Stimulated activated CD4-positive, alpha-beta T cell treated with anti-CD3 and anti-CD28 coated beads, TNF-alpha, amount 100 ng/mL, for 24 hours (primary cell): Measurements from ENCODE around the gene MAEA.

Experiments used
- DNase-seq, 3 experiments: peaks; one replicate each; pipeline ENCODE4 v3.0.0-alpha.2; 2020; ENCODE audit warnings: low read depth in 3 of 3

The MAEA gene

DNA sequence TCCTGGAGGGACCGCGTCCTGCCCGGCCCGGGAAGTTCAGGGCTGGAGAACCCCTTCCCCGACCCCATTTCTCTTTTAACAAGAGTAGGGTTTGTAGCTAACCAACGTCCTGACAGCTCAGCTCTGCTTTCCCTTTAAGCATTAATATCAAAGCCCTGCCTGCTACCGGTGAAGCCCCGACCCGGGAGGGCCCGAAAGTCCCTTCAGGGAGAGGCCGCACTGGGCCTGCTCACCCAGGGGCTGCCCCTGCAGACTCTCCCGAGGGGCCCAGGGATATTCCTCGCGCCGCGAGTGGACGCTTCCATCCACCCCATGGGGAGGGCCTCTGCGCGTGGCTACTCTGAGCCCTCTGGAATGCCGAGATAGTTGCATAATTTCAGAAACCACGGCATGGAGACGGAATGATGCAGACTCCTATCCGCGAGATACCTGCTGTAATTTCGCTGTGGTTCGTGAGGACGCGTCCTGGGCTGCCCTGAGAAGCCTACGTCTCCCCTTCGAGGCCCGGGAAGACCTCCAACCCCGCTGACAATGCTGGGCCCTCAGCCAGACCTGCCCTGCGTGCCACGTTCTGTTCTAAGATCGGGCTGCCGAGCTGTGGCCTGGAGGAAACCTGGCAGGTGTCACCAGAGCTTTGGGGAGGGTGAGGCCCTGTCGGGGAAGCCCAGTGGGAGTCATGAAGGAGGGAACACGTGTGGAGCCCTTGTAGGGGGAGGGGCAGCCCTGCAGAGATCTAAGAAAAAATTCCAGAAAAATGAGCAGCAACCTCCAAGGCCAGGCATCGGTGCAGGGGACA is 39.8 kb upstream of the MAEA start:
- DNase-seq: peak in 1 of 3 experiments; percentile 19

DNA sequence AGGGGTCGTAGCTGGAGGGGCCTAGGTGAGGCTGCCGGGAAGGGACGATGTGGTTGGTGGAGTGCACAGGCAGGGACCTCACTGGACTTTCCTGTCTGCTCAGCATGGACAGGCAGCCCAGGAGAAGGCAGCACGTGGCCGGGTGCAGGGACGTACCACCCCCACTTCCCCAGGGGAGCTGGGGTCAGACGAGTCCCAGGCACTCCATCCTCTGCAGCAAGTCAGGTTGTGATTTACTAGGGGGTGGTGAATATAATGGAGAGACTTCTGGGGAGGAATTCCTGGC is 39.2 kb upstream of the MAEA start:
- no peak for DNase-seq

DNA sequence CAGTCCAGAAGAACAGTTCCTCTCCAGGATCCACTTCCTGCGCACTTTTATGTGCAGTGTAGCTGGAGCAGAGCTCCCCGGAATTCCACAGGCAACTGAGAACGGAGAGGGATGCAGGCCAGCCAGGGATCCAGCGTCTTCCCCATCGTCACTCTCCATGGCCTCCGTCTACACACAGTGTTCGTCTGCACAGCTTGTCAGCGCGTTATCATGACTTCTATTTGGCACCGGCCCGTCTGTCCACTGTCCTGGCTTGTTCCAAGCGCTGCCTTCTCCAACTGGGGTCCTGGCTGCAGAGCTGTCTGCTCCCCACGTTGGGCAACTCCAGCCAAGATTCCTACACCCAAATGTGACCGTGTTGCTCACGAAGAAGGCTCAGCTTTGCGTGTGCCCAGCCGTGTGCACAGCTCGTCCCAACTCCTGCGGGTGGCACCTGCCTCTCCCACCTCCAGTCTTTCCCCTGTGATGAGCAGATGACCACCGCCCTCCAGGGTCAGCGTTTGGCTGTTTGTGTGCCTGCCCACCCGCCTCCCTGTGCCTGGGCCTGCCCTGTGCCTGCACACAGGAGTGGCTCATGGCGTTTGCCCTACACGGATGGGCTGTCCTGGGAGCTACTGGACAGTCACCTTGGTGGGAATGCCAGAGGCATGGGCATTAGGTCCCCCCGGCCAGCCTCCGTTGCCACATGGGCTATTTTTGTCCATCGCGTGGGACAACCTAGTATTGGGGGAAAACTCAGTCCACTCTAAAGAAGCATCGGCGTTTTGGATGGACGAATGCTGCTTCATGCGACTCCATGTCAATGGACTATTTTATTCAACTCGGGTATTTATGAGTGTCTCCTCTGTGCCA is 38.5 kb upstream of the MAEA start:
- DNase-seq: no peak

DNA sequence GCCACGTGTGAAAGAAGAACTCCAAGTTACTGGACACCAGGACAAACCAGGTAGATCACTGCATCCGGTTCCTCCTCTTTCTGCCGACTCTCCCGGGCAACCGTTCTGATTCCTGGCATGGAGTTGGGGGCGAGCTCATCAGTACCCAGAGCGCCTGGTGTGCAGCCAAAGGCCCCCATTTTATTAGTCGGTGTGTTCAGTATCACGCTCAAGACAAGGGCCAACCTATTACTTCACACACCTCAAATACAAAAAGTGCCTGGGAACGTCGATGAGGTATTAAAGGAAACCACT is 38.0 kb upstream of the MAEA start:
- DNase-seq: no peak

DNA sequence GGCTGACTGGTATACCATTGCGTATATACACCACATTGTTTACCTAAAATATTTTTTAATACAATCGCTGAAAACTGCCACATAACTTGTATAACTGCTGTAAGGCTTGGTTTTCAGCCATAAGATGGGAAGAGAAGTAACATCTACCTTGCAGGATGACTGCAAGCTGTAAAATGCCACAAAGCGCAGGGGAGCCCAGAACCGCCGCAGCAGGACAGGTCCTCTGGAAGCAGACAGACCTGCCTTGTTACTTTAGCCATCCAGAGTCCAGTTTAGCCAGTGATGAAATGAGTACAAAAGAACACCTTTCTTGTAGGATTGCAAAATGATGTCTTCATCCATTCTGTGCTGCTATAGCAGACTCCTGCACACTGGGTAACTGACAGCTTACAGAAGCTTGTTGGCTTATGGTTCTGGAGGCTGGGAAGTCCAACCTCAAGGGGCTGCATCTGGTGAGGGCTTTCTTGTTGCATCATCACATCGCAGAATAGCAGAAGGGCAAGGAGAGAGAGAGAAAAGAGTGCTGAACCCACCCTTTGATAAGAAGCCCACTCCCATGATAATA is 36.7 kb upstream of the MAEA start:
- DNase-seq: no peak

DNA sequence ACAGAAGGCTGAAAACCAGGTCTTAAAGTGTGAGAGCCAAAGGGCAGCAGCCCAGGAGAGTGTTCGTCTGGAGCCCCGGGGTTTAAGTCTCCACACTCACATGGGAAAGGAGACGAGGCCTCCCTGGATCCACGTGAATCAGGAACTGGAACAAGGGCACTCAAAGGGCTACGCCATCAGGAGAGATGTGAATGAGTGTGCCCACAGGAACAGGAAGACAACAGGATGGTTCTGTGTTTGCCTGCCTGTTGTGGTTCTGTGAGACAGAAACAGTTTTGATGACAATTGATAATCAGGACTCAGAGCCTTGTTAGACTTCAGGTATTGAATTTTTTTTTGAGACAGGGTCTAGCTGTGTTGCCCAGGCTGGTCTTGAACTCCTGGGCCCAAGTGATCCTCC is 35.9 kb upstream of the MAEA start:
- no peak for DNase-seq

DNA sequence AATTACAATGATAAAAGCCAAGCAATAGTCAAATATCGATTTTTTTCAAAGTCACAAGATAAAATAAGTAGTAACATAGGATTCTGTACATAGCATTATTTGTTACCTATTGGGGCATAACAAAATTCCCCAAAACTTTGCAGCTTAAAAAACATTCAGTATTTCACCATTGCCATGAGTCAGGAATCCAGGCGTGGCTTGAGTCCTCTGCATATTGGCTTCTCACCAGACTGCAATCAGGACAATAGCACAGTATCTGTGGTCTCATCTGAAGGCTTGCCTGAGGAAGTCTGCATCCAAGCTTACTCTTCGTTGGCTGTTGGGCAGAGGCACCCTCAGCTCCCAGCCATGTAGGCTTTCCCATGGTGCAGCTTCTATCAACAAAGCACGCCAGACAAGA is 34.5 kb upstream of the MAEA start:
- DNase-seq: no peak

DNA sequence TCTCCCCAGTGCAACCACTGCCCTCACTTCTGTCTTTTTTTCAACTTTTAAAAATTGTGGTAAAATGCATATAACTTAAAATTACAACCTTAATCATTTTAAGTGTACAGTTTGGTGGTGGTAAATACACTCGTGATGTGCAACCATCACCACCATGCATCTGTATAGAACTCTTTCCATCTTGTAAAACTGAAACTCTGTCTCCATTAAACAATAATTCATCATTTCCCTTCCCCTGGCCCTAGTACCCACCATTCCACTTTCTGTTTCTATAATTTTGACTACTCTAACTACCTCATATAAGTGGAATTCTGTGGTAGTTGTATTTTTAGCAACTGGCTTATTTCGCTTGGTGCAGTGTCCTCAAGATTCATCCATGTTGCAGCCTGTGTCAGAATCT is 34.0 kb upstream of the MAEA start:
- no peak for DNase-seq

DNA sequence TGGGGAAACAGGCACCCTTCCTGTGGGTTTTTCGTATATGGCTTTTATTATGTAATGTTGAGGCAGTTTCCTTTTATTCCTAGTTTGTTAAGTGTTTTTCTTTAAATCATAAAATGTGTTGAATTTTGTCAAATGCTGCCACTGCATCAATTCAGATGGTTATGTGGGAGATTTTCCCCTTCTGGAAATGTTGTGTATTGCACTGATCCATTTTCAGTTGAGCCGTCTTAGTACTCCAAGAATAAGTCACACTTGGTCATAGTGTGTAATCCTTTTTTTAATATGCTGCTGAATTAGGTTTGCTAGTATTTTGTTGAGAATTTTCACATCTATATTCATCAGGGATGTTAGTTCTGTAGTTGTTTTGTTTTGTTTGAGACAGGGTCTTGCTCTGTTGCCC is 31.2 kb upstream of the MAEA start:
- no peak for DNase-seq

DNA sequence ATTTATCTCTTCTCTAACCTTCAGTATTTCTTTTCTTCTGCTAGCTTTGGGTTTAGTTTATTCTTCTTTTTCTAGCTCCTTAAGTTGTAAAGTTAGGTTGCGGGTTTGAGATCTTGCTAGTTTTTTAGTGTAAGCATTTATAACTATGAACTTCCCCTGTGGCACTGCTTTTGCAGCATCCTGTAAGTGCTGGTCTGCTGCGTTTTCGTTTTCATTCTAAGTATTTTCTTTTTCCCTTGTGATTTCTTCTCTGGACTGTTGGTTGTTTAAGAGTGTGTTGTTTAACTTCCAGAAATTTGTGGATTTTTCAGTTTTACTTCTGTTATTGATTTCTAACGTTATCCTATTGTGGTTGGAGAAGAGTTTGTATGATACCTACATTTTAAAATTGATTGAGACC is 29.7 kb upstream of the MAEA start:
- DNase-seq: no peak

DNA sequence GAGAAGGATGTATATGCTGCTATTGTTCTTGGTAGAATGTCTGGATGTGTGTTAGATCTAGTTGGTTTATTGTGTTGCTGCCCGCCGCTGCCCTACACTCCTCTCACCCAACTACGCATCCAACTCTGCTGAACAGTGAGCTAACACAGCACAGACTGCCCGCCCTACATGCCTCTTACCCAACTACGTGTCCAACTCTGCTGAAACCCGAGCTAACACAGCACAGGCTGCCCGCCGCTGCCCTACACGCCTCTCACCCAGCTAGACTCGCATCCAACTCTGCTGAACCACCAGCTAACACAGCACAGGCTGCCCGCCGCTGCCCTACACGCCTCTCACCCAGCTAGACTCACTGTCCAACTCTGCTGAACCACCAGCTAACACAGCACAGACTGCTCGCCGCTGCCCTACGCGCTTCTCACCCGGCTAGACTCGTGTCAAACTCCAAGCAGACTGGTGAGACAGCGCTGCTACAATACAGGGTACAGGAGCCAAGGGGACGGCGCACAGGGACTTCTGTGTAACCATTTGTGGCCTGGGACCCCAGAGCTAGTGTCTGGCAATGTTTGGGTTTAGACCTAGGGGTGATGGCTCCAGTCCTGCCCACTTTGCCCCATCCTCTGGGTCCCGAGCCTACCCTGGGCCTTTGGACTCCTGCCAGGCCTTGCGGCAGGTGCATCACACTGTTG is 29.1 kb upstream of the MAEA start:
- no peak for DNase-seq

DNA sequence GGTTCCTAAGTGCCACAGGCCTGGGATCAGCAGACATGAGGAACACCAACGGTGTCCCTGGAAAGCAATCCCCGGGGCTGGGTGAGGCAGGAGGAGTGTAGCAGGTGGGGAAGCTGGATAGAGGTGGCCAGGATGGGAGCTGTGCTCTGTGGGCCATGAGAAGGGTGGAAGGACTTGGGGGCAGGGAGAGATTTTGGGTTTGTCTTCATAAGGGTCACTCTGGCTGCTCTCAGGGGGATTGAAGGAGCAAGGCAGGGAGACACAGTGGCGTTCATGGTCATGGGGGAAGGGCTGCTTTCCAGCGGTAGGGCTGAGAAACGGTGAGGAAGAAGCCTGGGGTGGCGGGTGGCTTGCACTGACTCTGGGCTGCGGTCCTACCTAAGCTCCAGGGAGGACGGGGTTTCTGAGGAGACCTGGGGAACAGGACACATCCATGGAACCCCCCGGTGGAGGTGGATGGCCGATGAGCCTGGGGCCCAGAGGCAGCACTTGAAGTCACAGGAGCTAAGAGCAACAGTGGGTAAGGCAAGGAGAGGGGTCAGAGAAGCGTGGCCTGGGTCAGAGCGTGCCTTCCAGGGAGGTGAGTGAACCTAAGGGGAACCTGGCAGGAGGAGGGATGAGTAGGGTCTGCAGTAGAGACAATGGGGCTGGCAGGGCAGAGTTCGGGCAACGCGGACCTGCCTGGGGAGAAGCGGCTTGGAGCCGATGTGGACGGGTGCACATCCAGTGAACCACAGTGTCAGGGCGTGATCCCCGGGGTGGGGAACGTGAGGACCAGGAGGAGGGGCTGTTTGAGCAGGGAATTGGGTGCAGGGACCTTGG is 28.4 kb upstream of the MAEA start:
- DNase-seq: no peak

DNA sequence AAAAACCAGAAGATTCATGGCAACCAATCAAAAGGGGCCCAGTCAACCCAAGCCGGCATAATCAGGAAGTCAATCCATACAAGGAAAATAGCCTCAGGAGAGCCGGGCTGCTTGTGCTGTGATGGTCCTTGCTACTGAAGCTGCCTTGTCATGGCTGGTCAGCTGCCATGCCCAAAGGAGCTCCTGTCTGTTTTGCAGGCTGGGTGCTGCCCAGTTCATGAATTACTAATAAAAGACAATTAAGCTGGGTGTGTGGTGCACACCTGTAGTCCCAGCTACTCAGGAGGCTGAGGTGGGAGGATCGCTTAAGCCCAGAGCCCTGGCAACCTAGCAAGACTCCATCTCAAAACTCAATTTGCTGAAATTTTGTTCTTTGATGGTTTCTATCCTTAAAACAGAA is 24.7 kb upstream of the MAEA start:
- no peak for DNase-seq

DNA sequence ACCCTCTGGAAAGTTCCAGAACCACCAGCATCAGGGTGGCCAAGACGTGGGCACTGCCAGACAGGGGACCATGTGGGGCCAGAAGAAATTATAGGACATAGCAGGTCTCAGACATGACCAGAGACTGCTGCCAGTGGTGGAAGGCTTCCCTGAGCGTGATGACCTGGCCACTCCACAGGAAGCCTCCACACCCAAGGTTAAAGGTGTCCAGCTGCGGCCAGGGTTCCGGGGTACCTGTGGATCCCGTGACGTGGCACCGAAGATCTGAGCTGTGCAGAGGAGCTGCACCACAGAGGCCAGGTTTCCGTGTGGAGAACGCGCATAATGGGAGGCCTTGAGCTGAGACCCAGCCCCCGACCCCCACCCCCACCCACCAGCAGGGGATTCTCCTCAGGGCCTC is 24.3 kb upstream of the MAEA start:
- no peak for DNase-seq

DNA sequence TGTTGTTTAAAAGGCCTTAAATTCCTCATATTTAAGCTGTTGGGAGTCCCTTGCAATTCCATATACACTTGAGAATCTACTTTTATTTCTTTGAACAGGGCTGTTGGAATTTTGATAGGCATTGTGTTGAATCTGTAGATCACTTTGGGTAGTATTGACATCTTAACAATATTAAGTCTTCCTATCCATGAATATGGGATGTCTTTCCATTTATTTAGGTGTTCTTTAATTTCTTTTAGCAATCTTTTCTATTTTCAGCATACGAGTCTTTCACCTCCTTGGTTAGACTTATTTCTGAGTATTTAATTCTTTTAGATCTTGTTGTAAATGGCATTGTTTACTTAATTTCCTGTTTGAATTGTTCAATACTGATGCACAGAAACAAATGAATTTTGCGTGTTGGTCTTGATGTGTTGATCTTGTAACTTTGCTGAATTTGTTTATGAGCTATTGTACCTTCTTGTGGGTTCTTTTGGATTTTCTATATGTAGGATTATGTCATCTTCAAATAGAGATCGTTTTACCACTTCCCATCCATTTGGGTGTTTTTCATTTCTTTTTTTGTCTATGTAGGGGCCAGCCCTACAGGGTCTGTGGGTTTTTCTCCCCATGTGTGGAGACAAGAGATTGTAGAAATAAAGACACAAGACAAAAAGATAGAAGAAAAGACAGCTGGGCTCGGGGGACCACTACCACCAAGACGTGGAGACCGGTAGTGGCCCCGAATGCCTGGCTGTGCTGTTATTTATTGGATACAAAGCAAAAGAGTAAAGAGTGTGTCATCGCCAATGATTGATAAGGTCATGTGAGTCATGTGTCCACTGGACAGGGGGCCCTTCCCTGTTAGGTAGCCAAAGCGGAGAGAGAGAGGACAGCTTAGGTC is 22.6 kb upstream of the MAEA start:
- DNase-seq: no peak

DNA sequence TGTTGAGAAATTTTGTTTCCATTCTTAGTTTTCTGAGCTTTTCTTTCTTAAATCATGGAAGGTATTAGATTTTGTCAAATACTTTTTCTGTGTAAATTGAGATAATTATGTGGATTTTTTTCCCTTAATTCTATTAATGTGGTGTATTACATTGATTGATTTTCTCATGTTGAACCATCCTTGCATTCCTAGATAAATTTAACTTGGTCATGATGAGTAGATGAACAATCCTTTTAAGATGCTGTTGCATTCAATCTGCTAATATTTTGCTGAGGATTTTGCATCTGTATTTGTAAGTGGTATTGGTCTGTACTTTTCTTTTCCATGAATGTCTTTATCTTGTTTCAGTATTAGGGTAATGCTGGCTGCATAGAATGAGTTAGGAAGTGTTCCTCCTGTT is 20.5 kb upstream of the MAEA start:
- no peak for DNase-seq

DNA sequence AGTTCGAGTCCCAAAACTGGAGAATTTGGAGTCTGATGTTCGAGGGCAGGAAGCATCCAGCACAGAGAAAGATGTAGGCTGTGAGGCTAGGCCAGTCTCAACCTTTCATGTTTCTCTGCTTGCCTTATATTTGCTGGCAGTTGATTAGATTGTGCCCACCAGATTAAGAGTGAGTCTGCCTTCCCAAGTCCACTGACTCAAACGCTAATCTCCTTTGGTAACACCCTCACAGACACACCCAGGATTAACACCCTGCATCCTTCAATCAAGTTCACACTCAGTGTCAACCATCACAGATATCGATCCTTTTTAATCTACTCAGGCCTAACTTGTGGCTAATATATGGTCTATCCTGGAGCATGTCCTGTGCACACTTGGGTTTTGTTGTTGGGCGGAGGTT is 18.0 kb upstream of the MAEA start:
- no peak for DNase-seq

DNA sequence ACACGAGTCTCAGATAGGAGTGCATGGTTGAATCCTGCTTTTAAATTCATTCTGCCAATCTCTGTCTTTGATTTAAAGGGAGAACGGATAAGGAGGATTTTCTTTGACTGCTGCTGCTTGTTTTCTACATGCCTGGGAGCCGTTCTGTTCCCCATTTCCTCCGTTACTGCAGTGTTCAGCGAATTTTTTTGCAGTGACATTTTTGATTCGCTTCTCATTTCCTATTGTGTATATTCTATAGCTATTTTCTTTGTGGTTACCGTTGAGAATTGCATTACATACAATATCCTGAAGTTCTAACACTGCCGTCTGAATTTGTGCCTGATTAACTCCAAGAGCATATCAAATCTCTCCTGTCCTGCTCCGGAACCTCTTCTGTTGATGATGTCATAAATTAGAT is 14.8 kb upstream of the MAEA start:
- DNase-seq: no peak

DNA sequence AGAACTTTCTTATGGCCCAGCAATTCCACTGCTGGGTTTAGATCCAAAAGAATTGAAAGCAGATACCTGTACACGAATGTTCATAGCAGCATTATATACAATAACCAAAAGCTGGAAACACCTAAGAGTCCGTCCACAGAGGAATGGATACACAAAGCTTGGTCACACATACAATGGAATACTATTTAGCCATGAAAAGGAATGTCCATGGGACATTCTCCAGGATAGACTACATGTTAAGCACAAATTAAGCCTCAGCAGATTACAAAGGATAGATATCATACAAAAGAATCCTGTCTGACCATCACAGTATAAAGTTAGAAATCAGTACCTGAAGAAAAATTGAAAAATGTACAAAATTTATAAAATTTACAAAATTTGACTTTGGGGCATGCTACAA is 12.7 kb upstream of the MAEA start:
- DNase-seq: no peak

DNA sequence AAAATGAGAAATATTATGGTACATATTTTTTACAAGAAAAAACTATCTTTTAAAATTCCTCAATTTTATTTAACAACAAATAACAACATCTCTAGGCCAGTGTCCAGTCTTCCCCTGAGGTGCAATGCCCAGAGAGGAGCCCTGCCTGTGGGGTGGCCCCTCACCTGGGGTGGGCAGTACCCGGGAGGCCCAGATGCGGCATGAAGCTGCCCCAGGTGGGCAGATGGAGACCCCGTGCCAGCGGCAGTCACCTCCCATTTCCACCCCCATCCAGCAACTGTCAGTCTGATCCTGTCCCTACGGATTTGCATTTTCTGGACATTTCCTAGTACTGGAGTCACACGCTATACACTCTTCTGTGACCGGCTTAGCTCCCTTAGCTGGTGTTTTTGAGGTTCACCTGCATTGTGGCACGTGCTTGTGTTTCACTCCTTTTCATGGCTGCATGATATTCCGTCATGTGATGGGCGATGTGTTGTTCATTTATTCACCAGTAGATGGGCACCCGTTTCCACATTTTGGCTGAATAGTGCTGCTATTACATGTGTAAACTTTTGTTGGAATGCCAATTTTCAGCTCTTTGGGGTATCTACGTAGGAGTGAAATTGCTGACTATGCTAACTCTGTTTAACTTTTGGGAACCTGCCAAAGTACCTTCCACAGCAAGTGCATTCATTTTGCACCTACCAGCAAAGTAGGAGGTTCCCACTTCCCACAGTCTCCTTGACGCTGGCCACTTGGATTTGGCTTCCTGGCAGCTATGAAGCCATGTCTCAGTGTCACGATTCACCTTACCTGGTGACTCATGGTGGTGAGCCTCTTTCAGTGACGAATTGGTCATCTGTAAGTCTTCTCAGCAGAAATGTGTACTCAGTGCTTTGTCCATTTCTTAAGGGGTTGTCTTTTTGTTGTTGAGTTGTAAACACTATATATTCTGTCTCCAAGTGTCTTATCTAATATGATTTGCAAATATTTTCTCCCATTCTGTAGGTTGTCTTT is 11.7 kb upstream of the MAEA start:
- DNase-seq: no peak
